GM12865 (cell line): ENCODE data around the gene PHLPP2.
"Not testable (repeated sequence)": the region's sequence is repeated elsewhere in the genome, so short reads cannot be mapped to it uniquely, and the experiment has no call there.

Experiments
- DNase-seq: peaks from one replicate; pipeline ENCODE4 v3.0.0; 2010; ENCODE audit warnings: low read depth
- H3K4me3 ChIP-seq: 2 replicates; pipeline ENCODE4 v1.5.1; 2011; ENCODE audit warnings: mild to moderate bottlenecking, low read depth, low read length, control low read depth
- TF ChIP-seq, protein P1 (sequence below): IDR thresholded peaks from 2 replicates; pipeline ENCODE4 v1.5.1; 2011; ENCODE audit warnings: low read length, control low read depth, low read depth, inconsistent platforms; ENCODE audit not compliant: insufficient read depth; ENCODE audit errors: missing control alignments

The PHLPP2 gene

DNA sequence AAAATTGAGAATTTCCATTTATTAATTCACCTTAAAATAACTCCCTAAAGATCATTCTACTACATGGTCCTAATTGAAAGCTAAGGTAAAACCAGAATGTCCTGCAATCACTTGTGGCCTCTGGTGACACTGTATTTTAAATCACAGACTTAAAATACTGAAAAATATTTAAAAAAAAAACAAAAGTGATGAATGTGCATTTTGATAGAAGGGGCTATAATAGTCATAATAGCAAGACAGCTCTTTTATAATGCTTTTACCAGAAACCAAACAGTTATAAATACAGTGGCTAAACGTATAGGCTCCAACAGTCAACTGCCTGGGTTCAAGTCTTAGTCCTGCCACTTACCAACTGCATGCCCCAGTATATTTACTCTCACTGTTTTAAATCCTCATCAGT is 21.2 kb downstream of the PHLPP2 start:
- TF ChIP-seq, protein P1, sequence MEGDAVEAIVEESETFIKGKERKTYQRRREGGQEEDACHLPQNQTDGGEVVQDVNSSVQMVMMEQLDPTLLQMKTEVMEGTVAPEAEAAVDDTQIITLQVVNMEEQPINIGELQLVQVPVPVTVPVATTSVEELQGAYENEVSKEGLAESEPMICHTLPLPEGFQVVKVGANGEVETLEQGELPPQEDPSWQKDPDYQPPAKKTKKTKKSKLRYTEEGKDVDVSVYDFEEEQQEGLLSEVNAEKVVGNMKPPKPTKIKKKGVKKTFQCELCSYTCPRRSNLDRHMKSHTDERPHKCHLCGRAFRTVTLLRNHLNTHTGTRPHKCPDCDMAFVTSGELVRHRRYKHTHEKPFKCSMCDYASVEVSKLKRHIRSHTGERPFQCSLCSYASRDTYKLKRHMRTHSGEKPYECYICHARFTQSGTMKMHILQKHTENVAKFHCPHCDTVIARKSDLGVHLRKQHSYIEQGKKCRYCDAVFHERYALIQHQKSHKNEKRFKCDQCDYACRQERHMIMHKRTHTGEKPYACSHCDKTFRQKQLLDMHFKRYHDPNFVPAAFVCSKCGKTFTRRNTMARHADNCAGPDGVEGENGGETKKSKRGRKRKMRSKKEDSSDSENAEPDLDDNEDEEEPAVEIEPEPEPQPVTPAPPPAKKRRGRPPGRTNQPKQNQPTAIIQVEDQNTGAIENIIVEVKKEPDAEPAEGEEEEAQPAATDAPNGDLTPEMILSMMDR: no peak
- no peak for DNase-seq
- no peak overlapping the region for H3K4me3 ChIP-seq

DNA sequence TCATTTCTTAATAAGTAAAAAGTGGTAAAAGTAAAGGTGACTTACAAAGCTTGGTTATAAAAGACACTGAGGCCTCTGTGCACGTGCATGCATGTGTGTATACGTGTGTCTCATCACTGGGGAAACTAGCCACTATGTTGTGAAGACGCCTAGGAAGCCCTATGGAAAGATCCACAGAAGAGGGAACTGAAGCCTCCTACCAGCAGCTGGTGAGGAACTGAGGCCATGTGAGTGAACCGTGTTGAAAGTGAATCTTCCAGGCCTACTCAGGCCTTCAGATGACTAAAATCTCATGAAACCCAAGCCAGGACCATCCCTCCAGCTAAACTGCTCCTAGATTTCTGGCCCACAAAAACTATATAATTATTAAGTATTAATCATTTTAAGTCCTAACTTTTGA is 23.7 kb downstream of the PHLPP2 start:
- no peak overlapping the region for H3K4me3 ChIP-seq
- TF ChIP-seq, protein P1: no peak

DNA sequence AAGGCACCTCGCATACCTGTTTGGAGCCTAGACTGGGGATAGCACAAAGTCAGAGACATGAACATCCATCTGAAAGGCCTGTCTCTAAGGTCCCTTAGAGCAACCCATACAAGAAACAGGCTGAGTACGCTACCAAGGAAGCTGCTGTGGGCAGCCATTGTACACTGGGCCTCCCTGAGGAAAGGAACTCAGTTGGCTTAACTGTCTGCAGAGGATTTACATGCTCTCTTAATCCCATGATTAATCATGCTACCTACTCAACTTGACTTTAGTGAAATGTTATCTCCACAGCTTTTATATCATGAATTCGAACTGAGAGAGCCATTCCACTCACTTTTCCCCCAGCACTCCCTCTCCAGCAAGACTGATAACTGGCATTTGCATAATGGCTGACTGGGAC is 26.0 kb downstream of the PHLPP2 start:
- TF ChIP-seq, protein P1: no peak
- H3K4me3 ChIP-seq: no peak overlapping the region
- DNase-seq: no peak

More for the DNA sequence above, 23.7 kb downstream of the PHLPP2 start:
- no peak for DNase-seq

DNA sequence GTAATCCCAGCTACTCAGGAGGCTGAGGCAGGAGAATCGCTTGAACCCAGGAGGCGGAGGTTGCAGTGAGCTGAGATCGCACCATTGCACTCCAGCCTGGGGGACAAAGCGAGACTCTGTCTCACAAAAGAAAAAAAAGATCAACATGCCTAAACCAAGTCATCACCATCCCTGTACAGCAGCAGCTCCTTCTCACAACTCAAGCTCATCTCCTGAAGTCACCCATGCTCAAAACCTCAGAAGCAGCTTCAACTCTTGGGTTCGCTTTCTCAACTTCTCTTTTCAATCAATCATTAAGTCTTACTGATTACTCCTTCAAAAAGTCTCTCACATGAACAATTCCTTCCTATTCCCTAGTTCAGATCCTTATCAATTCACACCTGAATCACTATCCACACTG is 31.3 kb downstream of the PHLPP2 start:
- TF ChIP-seq, protein P1: no peak
- no peak for DNase-seq
- no peak overlapping the region for H3K4me3 ChIP-seq

DNA sequence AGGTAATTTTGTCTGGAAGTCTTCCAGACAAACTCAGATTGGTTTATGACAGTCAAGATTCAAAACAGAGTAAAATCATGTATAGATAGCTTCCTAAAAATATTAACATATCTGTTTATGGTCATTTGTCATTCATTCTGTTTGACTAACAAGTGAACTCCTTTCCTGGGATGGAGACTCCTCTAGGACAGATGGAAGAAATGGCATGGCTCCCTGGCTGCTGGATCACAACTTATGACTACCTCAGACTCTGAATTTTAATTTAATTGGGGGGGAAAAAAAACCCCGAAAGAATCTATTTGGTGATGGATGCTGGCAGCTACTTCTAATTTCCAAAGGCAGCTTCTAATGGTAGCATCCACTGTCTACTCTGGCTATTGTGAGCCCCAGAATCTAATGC is 34.6 kb downstream of the PHLPP2 start:
- TF ChIP-seq, protein P1: no peak
- H3K4me3 ChIP-seq: no peak overlapping the region
- no peak for DNase-seq

DNA sequence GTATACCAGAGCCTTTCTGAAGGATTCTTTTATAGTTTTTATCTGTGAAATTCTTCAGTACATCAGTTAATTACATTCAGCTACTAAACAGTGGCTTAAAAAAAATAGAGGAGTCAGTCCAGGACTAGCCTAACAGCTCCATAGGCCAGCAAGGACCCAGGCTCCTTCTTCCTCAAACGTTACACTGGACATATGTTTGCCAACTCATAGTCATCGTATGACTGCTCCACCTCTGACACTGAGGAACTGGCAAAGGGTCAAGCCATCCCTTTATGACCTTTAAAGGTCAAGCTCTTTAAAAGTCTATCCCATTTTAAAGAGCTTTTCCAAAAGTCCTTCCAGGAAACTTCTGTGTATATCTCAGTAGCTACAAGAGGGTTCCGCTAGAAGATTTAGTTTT is 36.6 kb downstream of the PHLPP2 start:
- TF ChIP-seq, protein P1: no peak
- no peak for DNase-seq

DNA sequence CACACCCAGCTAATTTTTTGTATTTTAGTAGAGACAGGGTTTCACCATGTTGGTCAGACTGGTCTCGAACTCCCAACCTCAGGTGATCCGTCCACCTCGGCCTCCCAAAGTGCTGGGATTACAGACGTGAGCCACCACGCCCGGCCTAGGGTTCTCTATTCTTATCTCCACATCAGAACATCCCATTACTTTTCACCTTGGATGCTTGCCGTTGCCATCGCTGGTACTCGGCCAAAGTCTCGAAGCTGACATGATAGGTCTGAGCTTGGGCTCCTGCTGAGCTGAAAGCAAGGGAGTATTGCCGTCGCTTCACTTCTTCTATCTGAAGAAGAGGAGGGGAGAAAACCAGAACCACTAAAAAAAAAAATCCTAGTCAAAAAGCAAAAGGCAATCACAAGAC is 40.2 kb downstream of the PHLPP2 start:
- not testable (repeated sequence) for DNase-seq, H3K4me3 ChIP-seq

More for the DNA sequence above, 36.6 kb downstream of the PHLPP2 start:
- no peak overlapping the region for H3K4me3 ChIP-seq
